ENCODE data around the gene EVI5.

The EVI5 gene

GRCh38 chr1:92473781-92474495 is 311.0 kb downstream of the EVI5 start:
- Mint-ChIP-seq H3K4me3 (no peak overlapping the region), H3K36me3 (ENCODE audit: low read depth) (no peaks in the 10 kb centered on the region), H3K27me3 (ENCODE audit: low read depth) (peaks cover 87% of the 10 kb centered on the region), H3K4me1 (peaks cover 4% of the 10 kb centered on the region), H3K9me3 (no peaks in the 10 kb centered on the region), H3K27ac (no peak overlapping the region)
- no peak for TF ChIP-seq CTCF (IDR thresholded peaks at IDR 0.05; ENCODE audit: unreplicated experiment in 3 of 3)

DNA sequence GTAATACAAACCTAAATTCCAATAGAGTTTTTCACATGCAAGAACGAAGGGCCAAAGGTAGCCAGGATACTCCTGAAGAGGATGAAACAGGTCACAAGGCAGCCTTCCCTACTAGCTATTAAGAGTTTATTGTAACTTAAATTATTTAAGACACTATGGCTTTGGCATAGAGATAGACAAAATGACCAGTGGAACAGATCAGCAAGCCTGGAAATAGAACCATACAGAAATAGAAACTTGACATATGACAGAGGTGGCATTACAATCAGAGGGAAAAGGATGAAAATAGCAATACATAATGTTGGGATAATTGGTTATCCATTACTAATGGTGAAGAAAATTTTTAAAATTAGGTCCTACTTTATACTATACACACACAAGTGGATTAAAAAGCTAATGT is 314.7 kb downstream of the EVI5 start:
- no peak overlapping the region for H3K27ac Mint-ChIP-seq
- no peaks in the 10 kb centered on the region for H3K36me3 Mint-ChIP-seq (ENCODE audit: low read depth)
- no peaks in the 10 kb centered on the region for H3K9me3 Mint-ChIP-seq
- no peaks in the 10 kb centered on the region for H3K4me1 Mint-ChIP-seq
- no peak overlapping the region for H3K4me3 Mint-ChIP-seq
- TF ChIP-seq CTCF (IDR thresholded peaks at IDR 0.05; ENCODE audit: unreplicated experiment in 3 of 3): no peak
- H3K27me3 Mint-ChIP-seq (ENCODE audit: low read depth): peaks cover 50% of the 10 kb centered on the region

- TF ChIP-seq CTCF (IDR thresholded peaks at IDR 0.05; ENCODE audit: unreplicated experiment in 3 of 3): no peak
- Mint-ChIP-seq H3K36me3 (ENCODE audit: low read depth) (no peaks in the 10 kb centered on the region), H3K4me1 (no peaks in the 10 kb centered on the region), H3K27ac (no peak overlapping the region), H3K4me3 (no peak overlapping the region), H3K9me3 (no peaks in the 10 kb centered on the region), H3K27me3 (ENCODE audit: low read depth) (peaks cover 16% of the 10 kb centered on the region)
Measured at GRCh38 chr1:92466683-92467352, 318.1 kb downstream of the EVI5 start.

DNA sequence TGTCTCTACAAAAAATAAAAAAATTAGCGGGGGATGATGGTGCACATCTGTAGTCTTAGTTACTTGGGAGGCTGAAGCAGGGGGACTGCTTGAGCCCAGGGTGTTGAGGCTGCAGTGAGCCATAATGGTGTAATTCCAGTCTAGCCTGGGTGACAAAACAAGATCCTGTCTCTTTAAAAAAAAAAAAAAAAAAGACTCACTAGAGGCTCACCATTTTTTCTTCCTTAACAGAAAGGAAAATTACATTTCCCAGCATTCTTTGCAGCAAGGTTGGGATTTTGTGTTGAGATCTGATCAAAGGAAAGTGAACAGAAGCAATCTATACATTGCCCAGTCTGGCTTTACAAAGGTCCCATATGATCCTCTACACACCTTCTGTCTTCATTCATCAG is 319.7 kb downstream of the EVI5 start:
- no peak overlapping the region for H3K27ac Mint-ChIP-seq
- no peak overlapping the region for H3K4me3 Mint-ChIP-seq
- no peaks in the 10 kb centered on the region for H3K36me3 Mint-ChIP-seq (ENCODE audit: low read depth)
- peaks cover 2% of the 10 kb centered on the region for H3K27me3 Mint-ChIP-seq (ENCODE audit: low read depth)
- no peaks in the 10 kb centered on the region for H3K4me1 Mint-ChIP-seq
- TF ChIP-seq CTCF (IDR thresholded peaks at IDR 0.05; ENCODE audit: unreplicated experiment in 3 of 3): no peak
- H3K9me3 Mint-ChIP-seq: no peaks in the 10 kb centered on the region

DNA sequence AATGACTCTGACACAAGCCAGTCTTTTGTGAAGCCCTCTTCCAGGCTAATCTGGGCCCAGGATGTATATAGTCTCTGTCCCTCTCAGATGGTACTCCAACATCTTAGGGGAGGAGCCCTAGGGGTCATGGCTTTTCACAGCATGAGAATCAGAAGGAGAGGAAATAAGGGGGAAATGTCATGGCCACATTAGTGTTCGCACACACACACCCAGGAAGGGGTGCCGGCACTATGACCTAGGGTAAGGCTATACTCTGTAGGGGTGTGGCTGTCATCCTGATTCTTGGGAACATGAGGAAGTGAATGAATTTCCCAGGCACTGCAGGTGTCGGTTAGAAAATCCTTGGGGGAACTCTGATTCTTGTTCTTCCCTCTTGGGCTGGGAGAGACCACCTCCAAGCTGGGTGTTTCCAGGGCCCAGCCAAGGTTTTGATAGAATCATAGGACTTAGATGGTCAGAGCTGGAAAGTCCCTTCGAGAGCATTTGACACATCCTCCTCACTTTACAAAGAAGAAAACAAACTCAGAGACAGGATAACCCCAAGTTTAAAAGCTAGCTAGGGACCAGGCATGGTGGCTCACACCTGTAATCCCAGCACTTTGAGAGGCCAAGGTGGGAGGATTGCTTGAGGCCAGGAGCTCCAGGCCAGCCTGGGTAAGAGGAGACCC is 320.2 kb downstream of the EVI5 start:
- no peak for TF ChIP-seq CTCF (IDR thresholded peaks at IDR 0.05; ENCODE audit: unreplicated experiment in 3 of 3)
- H3K27me3 Mint-ChIP-seq (ENCODE audit: low read depth): no peaks in the 10 kb centered on the region
- no peak overlapping the region for H3K27ac Mint-ChIP-seq
- H3K4me3 Mint-ChIP-seq: no peak overlapping the region
- no peaks in the 10 kb centered on the region for H3K4me1 Mint-ChIP-seq
- no peaks in the 10 kb centered on the region for H3K9me3 Mint-ChIP-seq
- no peaks in the 10 kb centered on the region for H3K36me3 Mint-ChIP-seq (ENCODE audit: low read depth)
